ENCODE measurements around the gene COLQ.
"Not testable (repeated sequence)": the region's sequence is repeated elsewhere in the genome, so short reads cannot be mapped to it uniquely, and the experiment has no call there.

Gene COLQ

DNA sequence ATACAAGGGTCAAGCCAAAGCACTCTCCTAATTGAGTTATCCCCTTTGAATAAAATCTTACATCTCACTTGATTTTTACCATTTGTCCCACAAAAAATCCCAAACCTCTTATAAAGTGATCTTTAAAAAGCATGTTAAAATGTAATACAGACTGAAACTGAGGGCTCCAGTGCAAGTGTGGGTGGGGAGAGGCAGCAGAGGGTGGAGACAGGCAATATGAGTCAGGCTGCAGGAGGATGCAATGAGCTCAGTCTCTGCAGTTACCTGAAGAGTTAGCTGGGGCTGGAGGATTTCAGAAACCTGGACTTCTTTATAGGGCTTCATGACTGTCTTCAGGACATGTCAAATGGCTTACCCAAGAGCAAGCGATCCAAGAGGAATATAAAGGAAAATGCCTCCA, 14.2 kb upstream of the COLQ start:
- TF ChIP-seq, protein P1, sequence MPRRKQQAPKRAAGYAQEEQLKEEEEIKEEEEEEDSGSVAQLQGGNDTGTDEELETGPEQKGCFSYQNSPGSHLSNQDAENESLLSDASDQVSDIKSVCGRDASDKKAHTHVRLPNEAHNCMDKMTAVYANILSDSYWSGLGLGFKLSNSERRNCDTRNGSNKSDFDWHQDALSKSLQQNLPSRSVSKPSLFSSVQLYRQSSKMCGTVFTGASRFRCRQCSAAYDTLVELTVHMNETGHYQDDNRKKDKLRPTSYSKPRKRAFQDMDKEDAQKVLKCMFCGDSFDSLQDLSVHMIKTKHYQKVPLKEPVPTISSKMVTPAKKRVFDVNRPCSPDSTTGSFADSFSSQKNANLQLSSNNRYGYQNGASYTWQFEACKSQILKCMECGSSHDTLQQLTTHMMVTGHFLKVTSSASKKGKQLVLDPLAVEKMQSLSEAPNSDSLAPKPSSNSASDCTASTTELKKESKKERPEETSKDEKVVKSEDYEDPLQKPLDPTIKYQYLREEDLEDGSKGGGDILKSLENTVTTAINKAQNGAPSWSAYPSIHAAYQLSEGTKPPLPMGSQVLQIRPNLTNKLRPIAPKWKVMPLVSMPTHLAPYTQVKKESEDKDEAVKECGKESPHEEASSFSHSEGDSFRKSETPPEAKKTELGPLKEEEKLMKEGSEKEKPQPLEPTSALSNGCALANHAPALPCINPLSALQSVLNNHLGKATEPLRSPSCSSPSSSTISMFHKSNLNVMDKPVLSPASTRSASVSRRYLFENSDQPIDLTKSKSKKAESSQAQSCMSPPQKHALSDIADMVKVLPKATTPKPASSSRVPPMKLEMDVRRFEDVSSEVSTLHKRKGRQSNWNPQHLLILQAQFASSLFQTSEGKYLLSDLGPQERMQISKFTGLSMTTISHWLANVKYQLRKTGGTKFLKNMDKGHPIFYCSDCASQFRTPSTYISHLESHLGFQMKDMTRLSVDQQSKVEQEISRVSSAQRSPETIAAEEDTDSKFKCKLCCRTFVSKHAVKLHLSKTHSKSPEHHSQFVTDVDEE (CRISPR knock-in tag; IDR thresholded peaks at IDR 0.05), result no peak
- TF ChIP-seq ARNTL (CRISPR knock-in tag; IDR thresholded peaks at IDR 0.05; ENCODE audit: borderline replicate concordance, low read depth), result no peak
- TF ChIP-seq TOX (CRISPR knock-in tag; IDR thresholded peaks at IDR 0.05; ENCODE audit: borderline replicate concordance), result no peak
- TF ChIP-seq ZFP3 (CRISPR knock-in tag; IDR thresholded peaks at IDR 0.05), result no peak
- no peak for TF ChIP-seq ZNF70 (CRISPR knock-in tag; IDR thresholded peaks at IDR 0.05)
- TF ChIP-seq, protein P2, sequence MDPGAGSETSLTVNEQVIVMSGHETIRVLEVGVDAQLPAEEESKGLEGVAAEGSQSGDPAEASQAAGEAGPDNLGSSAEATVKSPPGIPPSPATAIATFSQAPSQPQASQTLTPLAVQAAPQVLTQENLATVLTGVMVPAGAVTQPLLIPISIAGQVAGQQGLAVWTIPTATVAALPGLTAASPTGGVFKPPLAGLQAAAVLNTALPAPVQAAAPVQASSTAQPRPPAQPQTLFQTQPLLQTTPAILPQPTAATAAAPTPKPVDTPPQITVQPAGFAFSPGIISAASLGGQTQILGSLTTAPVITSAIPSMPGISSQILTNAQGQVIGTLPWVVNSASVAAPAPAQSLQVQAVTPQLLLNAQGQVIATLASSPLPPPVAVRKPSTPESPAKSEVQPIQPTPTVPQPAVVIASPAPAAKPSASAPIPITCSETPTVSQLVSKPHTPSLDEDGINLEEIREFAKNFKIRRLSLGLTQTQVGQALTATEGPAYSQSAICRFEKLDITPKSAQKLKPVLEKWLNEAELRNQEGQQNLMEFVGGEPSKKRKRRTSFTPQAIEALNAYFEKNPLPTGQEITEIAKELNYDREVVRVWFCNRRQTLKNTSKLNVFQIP (CRISPR knock-in tag; IDR thresholded peaks at IDR 0.05; ENCODE audit: borderline replicate concordance, low read depth), result no peak
- TF ChIP-seq ZNF565 (CRISPR knock-in tag; conservative IDR thresholded peaks at IDR 0.05; ENCODE audit: low read depth), result no peak
- TF ChIP-seq ISL1 (CRISPR knock-in tag; IDR thresholded peaks at IDR 0.05), result no peak
- TF ChIP-seq, protein P3, sequence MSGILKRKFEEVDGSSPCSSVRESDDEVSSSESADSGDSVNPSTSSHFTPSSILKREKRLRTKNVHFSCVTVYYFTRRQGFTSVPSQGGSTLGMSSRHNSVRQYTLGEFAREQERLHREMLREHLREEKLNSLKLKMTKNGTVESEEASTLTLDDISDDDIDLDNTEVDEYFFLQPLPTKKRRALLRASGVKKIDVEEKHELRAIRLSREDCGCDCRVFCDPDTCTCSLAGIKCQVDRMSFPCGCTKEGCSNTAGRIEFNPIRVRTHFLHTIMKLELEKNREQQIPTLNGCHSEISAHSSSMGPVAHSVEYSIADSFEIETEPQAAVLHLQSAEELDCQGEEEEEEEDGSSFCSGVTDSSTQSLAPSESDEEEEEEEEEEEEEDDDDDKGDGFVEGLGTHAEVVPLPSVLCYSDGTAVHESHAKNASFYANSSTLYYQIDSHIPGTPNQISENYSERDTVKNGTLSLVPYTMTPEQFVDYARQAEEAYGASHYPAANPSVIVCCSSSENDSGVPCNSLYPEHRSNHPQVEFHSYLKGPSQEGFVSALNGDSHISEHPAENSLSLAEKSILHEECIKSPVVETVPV (CRISPR knock-in tag; IDR thresholded peaks at IDR 0.05), result no peak
- TF ChIP-seq BACH2 (CRISPR knock-in tag; IDR thresholded peaks at IDR 0.05; ENCODE audit: borderline replicate concordance), result no peak
- no peak for TF ChIP-seq OSR1 (CRISPR knock-in tag; IDR thresholded peaks at IDR 0.05)
- TF ChIP-seq CSDC2 (CRISPR knock-in tag; IDR thresholded peaks at IDR 0.05), result no peak
- TF ChIP-seq, protein P4, sequence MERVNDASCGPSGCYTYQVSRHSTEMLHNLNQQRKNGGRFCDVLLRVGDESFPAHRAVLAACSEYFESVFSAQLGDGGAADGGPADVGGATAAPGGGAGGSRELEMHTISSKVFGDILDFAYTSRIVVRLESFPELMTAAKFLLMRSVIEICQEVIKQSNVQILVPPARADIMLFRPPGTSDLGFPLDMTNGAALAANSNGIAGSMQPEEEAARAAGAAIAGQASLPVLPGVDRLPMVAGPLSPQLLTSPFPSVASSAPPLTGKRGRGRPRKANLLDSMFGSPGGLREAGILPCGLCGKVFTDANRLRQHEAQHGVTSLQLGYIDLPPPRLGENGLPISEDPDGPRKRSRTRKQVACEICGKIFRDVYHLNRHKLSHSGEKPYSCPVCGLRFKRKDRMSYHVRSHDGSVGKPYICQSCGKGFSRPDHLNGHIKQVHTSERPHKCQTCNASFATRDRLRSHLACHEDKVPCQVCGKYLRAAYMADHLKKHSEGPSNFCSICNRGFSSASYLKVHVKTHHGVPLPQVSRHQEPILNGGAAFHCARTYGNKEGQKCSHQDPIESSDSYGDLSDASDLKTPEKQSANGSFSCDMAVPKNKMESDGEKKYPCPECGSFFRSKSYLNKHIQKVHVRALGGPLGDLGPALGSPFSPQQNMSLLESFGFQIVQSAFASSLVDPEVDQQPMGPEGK (CRISPR knock-in tag; IDR thresholded peaks at IDR 0.05; ENCODE audit: borderline replicate concordance), result no peak
- no peak for TF ChIP-seq ZNF8 (CRISPR knock-in tag; IDR thresholded peaks at IDR 0.05)
- TF ChIP-seq SNAI2 (CRISPR knock-in tag; IDR thresholded peaks at IDR 0.05), result no peak
- TF ChIP-seq TCF4 (CRISPR knock-in tag; IDR thresholded peaks at IDR 0.05; ENCODE audit: borderline replicate concordance), result no peak
- TF ChIP-seq PPARA (CRISPR knock-in tag; IDR thresholded peaks at IDR 0.05; ENCODE audit: borderline replicate concordance), result no peak
- no peak for TF ChIP-seq GLIS3 (CRISPR knock-in tag; IDR thresholded peaks at IDR 0.05)
- no peak for TF ChIP-seq RARB (CRISPR knock-in tag; IDR thresholded peaks at IDR 0.05)
- no peak for ATAC-seq

DNA sequence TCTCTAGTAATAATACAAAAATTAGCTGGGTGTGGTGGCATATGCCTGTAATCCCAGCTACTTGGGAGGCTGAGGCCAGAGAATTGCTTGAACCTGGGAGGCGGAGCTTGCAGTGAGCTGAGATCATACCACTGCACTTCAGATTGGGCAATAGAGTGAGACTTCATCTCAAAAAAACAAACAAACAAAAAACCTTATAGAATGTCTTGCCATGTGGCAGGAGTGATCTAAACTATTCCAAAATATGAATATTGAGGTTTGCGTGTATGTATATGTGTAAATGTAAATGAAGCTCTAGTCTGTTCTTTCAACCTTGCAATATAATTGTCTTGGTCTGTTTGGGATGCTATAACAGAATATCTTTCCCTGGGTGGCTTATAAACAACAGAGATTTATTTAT, 11.1 kb upstream of the COLQ start:
- ATAC-seq, result not testable (repeated sequence)

DNA sequence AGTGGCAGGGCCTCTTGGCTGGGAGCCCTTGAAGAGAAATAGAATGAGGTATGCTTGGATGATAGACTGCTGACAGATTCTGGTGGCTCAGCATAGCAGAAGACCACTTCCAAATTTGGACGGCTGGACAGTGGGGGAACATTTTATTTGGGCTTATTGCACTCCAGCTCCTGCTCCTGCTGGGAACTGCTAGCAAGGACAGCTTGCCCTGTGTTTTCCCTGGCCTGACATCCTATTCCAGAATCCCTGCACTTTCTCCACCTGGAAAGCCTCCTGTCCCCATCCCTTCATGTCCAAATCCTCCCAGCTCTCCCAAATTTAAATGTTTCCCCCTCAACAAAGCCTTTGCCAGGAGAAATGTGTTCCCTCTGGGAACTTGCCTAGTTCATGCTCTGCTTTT, 9.8 kb upstream of the COLQ start:
- TF ChIP-seq CSDC2 (CRISPR knock-in tag; IDR thresholded peaks at IDR 0.05) (no peak), TOX (CRISPR knock-in tag; IDR thresholded peaks at IDR 0.05; ENCODE audit: borderline replicate concordance) (no peak), TCF4 (CRISPR knock-in tag; IDR thresholded peaks at IDR 0.05; ENCODE audit: borderline replicate concordance) (no peak), ZC3H10 (CRISPR knock-in tag; IDR thresholded peaks at IDR 0.05) (no peak), GLIS3 (CRISPR knock-in tag; IDR thresholded peaks at IDR 0.05) (no peak), BACH2 (CRISPR knock-in tag; IDR thresholded peaks at IDR 0.05; ENCODE audit: borderline replicate concordance) (no peak), RARB (CRISPR knock-in tag; IDR thresholded peaks at IDR 0.05) (no peak), ARNTL (CRISPR knock-in tag; IDR thresholded peaks at IDR 0.05; ENCODE audit: borderline replicate concordance, low read depth) (no peak), ZFP30 (CRISPR knock-in tag; IDR thresholded peaks at IDR 0.05) (no peak), ZNF565 (CRISPR knock-in tag; conservative IDR thresholded peaks at IDR 0.05; ENCODE audit: low read depth) (no peak), ESRRG (CRISPR knock-in tag; IDR thresholded peaks at IDR 0.05) (no peak), ZFP3 (CRISPR knock-in tag; IDR thresholded peaks at IDR 0.05) (no peak)
- TF ChIP-seq, protein P1 (CRISPR knock-in tag; IDR thresholded peaks at IDR 0.05), result no peak
- ATAC-seq, result no peak
